ENCODE data around the gene FCHSD2. TPM values are rescaled to one million over a fixed set of nuclear protein-coding genes. Genes with fewer than 3 reads are reported as not detected.
A peak's percentile ranks its signal among the peaks of the same experiment; 100 is the strongest.

Gene FCHSD2
- total and polyA plus RNA-seq, 2 of the 13 experiments (the other 11 are each of a cell fraction or from before 2014, with no cell fraction given): 20.5 to 24.8 TPM

- TF ChIP-seq ZNF646 (CRISPR knock-in tag; IDR thresholded peaks at IDR 0.05) (no peak; the same call in 1 of the 2 replicates), STAG1 (CRISPR knock-in tag; IDR thresholded peaks at IDR 0.05) (peak; percentile 51), ATAD3A (CRISPR knock-in tag; IDR thresholded peaks at IDR 0.05) (no peak), GZF1 (CRISPR knock-in tag; IDR thresholded peaks at IDR 0.05) (no peak), ZNF644 (CRISPR knock-in tag; IDR thresholded peaks at IDR 0.05; ENCODE audit: low read depth) (no peak), ZNF589 (CRISPR knock-in tag; conservative IDR thresholded peaks at IDR 0.05) (no peak), MTA1 (CRISPR knock-in tag; IDR thresholded peaks at IDR 0.05; ENCODE audit: borderline replicate concordance) (no peak), ZNF740 (CRISPR knock-in tag; IDR thresholded peaks at IDR 0.05) (no peak), ZFP90 (CRISPR knock-in tag; IDR thresholded peaks at IDR 0.05; ENCODE audit: borderline replicate concordance) (no peak), FLYWCH1 (CRISPR knock-in tag; IDR thresholded peaks at IDR 0.05) (no peak), ZNF737 (CRISPR knock-in tag; IDR thresholded peaks at IDR 0.05; ENCODE audit: borderline replicate concordance) (no peak), YEATS4 (CRISPR knock-in tag; IDR thresholded peaks at IDR 0.05; ENCODE audit: borderline replicate concordance) (no peak), PTBP1 (IDR thresholded peaks at IDR 0.05; ENCODE audit: low read depth, low read length, poor library complexity, severe bottlenecking) (no peak), ZNF232 (CRISPR knock-in tag; IDR thresholded peaks at IDR 0.05; ENCODE audit: borderline replicate concordance) (no peak), ZNF781 (CRISPR knock-in tag; IDR thresholded peaks at IDR 0.05; ENCODE audit: borderline replicate concordance, not compliant biosample characterization) (no peak), NCOA2 (CRISPR knock-in tag; IDR thresholded peaks at IDR 0.05) (peak; percentile 56), ZNF569 (CRISPR knock-in tag; IDR thresholded peaks at IDR 0.05; ENCODE audit: borderline replicate concordance) (no peak), ZNF225 (CRISPR knock-in tag; IDR thresholded peaks at IDR 0.05) (no peak), GMEB1 (CRISPR knock-in tag; IDR thresholded peaks at IDR 0.05; ENCODE audit: borderline replicate concordance) (no peak), ZNF136 (CRISPR knock-in tag; IDR thresholded peaks at IDR 0.05; ENCODE audit: low read depth) (no peak), JARID2 (CRISPR knock-in tag; IDR thresholded peaks at IDR 0.05; ENCODE audit: insufficient replicate concordance) (no peak), ZNF777 (CRISPR knock-in tag; IDR thresholded peaks at IDR 0.05) (no peak), MAX (IDR thresholded peaks at IDR 0.05) (no peak)
These were observed 35.3 kb upstream of the FCHSD2 start (continued) for GRCh38 chr11:73177380-73177777.
